SK-N-SH (cell line): Measurements from ENCODE around the gene GRM1.

ENCODE experiments used
- ELF1 ChIP-seq: IDR thresholded peaks from 2 replicates; pipeline ENCODE4 v1.4.0; 2012
- FOSL2 ChIP-seq: IDR thresholded peaks from 2 replicates; pipeline ENCODE4 v1.4.0; 2012; ENCODE audit warnings: low read depth, mild to moderate bottlenecking, moderate library complexity, borderline replicate concordance
- FOXM1 ChIP-seq: IDR thresholded peaks from 2 replicates; pipeline ENCODE4 v1.4.0; 2012; ENCODE audit warnings: low read depth, mild to moderate bottlenecking
- GABPA ChIP-seq: IDR thresholded peaks from 2 replicates; pipeline ENCODE4 v1.4.0; 2012; ENCODE audit warnings: low read depth, mild to moderate bottlenecking
- JUND ChIP-seq: IDR thresholded peaks from 2 replicates; pipeline ENCODE4 v1.4.0; 2012
- POLR2AphosphoS5 ChIP-seq: IDR thresholded peaks from 2 replicates; pipeline ENCODE4 v1.6.1; 2012; ENCODE audit warnings: low read depth, low read length
- RAD21 ChIP-seq: IDR thresholded peaks from 2 replicates; pipeline ENCODE4 v1.6.1; 2012; ENCODE audit warnings: mild to moderate bottlenecking, low read length
- RCOR1 ChIP-seq: fragments of 150-350 bp; IDR thresholded peaks from 2 replicates; pipeline ENCODE4 v1.6.1; 2017; ENCODE audit warnings: antibody characterized with exemption, low read length
- RFX5 ChIP-seq: IDR thresholded peaks from 2 replicates; pipeline ENCODE4 v1.6.1; 2012; ENCODE audit warnings: mild to moderate bottlenecking, improper control_type of control experiment, low read length
- TAF1 ChIP-seq: IDR thresholded peaks from 2 replicates; pipeline ENCODE4 v1.6.1; 2012; ENCODE audit warnings: low read depth, mild to moderate bottlenecking, low read length, moderate library complexity, borderline replicate concordance
- TEAD4 ChIP-seq: IDR thresholded peaks from 2 replicates; pipeline ENCODE4 v1.4.0; 2012; ENCODE audit warnings: mild to moderate bottlenecking, borderline replicate concordance; ENCODE audit not compliant: insufficient read depth
- YY1 ChIP-seq: IDR thresholded peaks from 2 replicates; pipeline ENCODE4 v1.4.0; 2012; ENCODE audit warnings: low read depth, mild to moderate bottlenecking
- TF ChIP-seq, protein P1 (sequence below): fragments of 200-600 bp; sonication (generic); IDR thresholded peaks from 2 replicates; pipeline ENCODE4 v1.6.1; 2017; ENCODE audit warnings: antibody characterized with exemption, mild to moderate bottlenecking, moderate library complexity
- TF ChIP-seq, protein P2 (sequence below): IDR thresholded peaks from 2 replicates; pipeline ENCODE4 v1.4.0; 2012; ENCODE audit warnings: low read depth, borderline replicate concordance

DNA sequence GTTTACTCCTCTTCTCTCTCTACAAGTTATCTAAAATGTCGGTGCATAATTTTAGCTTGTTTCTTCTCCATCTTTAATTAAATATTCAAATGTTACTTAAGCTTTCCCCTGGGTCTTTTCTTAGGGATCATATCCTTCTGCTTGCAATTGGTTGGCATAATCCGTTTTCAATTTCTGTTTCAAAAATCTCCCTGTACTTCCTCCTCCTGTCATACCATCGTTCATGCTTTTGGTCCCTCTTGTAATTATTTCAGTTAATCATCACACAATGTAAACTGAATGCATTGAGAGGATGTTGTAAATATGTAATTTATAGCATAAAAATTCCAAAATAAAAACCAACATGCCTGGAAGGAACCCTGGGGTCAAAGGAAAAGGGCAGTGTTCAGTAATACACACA lies 325.6 kb downstream of the GRM1 start:
- TF ChIP-seq, protein P1, sequence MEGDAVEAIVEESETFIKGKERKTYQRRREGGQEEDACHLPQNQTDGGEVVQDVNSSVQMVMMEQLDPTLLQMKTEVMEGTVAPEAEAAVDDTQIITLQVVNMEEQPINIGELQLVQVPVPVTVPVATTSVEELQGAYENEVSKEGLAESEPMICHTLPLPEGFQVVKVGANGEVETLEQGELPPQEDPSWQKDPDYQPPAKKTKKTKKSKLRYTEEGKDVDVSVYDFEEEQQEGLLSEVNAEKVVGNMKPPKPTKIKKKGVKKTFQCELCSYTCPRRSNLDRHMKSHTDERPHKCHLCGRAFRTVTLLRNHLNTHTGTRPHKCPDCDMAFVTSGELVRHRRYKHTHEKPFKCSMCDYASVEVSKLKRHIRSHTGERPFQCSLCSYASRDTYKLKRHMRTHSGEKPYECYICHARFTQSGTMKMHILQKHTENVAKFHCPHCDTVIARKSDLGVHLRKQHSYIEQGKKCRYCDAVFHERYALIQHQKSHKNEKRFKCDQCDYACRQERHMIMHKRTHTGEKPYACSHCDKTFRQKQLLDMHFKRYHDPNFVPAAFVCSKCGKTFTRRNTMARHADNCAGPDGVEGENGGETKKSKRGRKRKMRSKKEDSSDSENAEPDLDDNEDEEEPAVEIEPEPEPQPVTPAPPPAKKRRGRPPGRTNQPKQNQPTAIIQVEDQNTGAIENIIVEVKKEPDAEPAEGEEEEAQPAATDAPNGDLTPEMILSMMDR = no peak
- TF ChIP-seq POLR2AphosphoS5 (no peak), ELF1 (no peak), GABPA (no peak), TAF1 (no peak), RCOR1 (no peak), FOXM1 (no peak), YY1 (no peak), FOSL2 (no peak), RFX5 (no peak), JUND (no peak), TEAD4 (no peak), RAD21 (no peak)
- TF ChIP-seq, protein P2, sequence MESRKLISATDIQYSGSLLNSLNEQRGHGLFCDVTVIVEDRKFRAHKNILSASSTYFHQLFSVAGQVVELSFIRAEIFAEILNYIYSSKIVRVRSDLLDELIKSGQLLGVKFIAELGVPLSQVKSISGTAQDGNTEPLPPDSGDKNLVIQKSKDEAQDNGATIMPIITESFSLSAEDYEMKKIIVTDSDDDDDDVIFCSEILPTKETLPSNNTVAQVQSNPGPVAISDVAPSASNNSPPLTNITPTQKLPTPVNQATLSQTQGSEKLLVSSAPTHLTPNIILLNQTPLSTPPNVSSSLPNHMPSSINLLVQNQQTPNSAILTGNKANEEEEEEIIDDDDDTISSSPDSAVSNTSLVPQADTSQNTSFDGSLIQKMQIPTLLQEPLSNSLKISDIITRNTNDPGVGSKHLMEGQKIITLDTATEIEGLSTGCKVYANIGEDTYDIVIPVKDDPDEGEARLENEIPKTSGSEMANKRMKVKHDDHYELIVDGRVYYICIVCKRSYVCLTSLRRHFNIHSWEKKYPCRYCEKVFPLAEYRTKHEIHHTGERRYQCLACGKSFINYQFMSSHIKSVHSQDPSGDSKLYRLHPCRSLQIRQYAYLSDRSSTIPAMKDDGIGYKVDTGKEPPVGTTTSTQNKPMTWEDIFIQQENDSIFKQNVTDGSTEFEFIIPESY = no peak
